AG04450 (cell line): ENCODE results near the gene LLGL2. TPM values are rescaled to one million over a fixed set of nuclear protein-coding genes. Genes with fewer than 3 reads are reported as not detected.

Experiments used
- CTCF ChIA-PET: fragments of 300-600, 350-600 bp; formaldehyde crosslinking; extraction: SDS; loops from one replicate; lab custom pipeline; 2022; ENCODE audit warnings: antibody characterized with exemption, inconsistent platforms; lab: Charles Lee
- POLR2A ChIA-PET: fragments of 350-600 bp; formaldehyde crosslinking; extraction: SDS; loops from one replicate; lab custom pipeline; 2021; ENCODE audit warnings: antibody characterized with exemption, inconsistent platforms; lab: Yijun Ruan, JAX
- DNase-seq: peaks from one replicate; pipeline ENCODE4 v3.0.0-alpha.2; 2011; ENCODE audit warnings: low read depth, low spot score
- H3K27ac ChIP-seq: one replicate; pipeline ENCODE4 v1.5.1; 2012; ENCODE audit warnings: low read depth, low read length, control low read depth
- H3K27me3 ChIP-seq: one replicate; pipeline ENCODE4 v1.6.0; 2012; ENCODE audit warnings: low read length; ENCODE audit not compliant: control insufficient read depth, insufficient read depth
- H3K4me3 ChIP-seq: 2 replicates; pipeline ENCODE4 v1.5.1; 2011; ENCODE audit warnings: mild to moderate bottlenecking, low read depth, low read length, control low read depth
- H3K9me3 ChIP-seq: 2 replicates; pipeline ENCODE4 v1.5.1; 2012; ENCODE audit warnings: low read length; ENCODE audit not compliant: control insufficient read depth, insufficient read depth
- CTCF ChIP-seq: IDR thresholded peaks from 2 replicates; pipeline ENCODE4 v1.5.1; 2011; ENCODE audit warnings: low read depth, low read length, control low read depth, inconsistent platforms
- polyA plus RNA-seq: library from polyadenylated mRNA; depleted of rRNA; stranded (reverse); fragments of >200 nt; gene quantifications from 2 replicates; pipeline ENCODE4 v1.2.3, GENCODE V29; 2011; rRNA removed

The LLGL2 gene
- polyA plus RNA-seq, 1 experiment = 0.24 TPM

- ChIA-PET CTCF (interaction anchor here (3.0 kb wide), 1 partner anchor 10 kb away, joined by 23 read pairs; the partner anchor contains the start of gene SMIM5), POLR2A (interaction anchor here (0.6 kb wide), 1 partner anchor 145 kb away, joined by 3 read pairs; no protein-coding TSS in a partner anchor)
These were observed 97.9 kb downstream of the LLGL2 start for GRCh38 chr17:75623386-75623785.

GRCh38 chr17:75624021-75624420 is 98.5 kb downstream of the LLGL2 start:
- Histone ChIP-seq H3K9me3 (no peaks in the 10 kb centered on the region; the same call in 1 of the 2 replicates), H3K27ac (no peak overlapping the region), H3K4me3 (no peak overlapping the region), H3K27me3 (peaks cover 13% of the 10 kb centered on the region)
- ChIA-PET CTCF (interaction anchor here (3.0 kb wide), 1 partner anchor 9 kb away, joined by 23 read pairs; the partner anchor contains the start of gene SMIM5), POLR2A (no interaction called here)
- TF ChIP-seq CTCF = no peak
- DNase-seq = no peak

More at GRCh38 chr17:75623386-75623785, 97.9 kb downstream of the LLGL2 start:
- no peaks in the 10 kb centered on the region; the same call in 1 of the 2 replicates for H3K9me3 ChIP-seq
- H3K27ac ChIP-seq = no peak overlapping the region
- no peak for TF ChIP-seq CTCF
- H3K4me3 ChIP-seq = no peak overlapping the region
- H3K27me3 ChIP-seq = peaks cover 13% of the 10 kb centered on the region
- DNase-seq = no peak

Other genes starting within 250 kb of the LLGL2 start
- gene SLC25A19, start 236.3 kb upstream of the LLGL2 start, polyA plus RNA-seq = 3.5 and 4.4 TPM in 2 replicates
- 53.9 and 63.8 TPM in 2 replicates for gene GRB2, start 120.0 kb upstream of the LLGL2 start, polyA plus RNA-seq
- 14.8 and 23.2 TPM in 2 replicates for gene TMEM94, start 69.1 kb upstream of the LLGL2 start, polyA plus RNA-seq
- 1.9 and 2.8 TPM in 2 replicates for gene CASKIN2, start 10.2 kb upstream of the LLGL2 start, polyA plus RNA-seq
- 8.8 and 10.9 TPM in 2 replicates for gene TSEN54, start 9.2 kb upstream of the LLGL2 start, polyA plus RNA-seq
- gene MYO15B, start 62.1 kb downstream of the LLGL2 start, polyA plus RNA-seq = 0.52 and 0.79 TPM in 2 replicates
- not detected in 2 replicates for gene SMIM5, start 107.7 kb downstream of the LLGL2 start, polyA plus RNA-seq
- gene RECQL5, start 141.5 kb downstream of the LLGL2 start, polyA plus RNA-seq = 9.3 and 11.9 TPM in 2 replicates
- gene SAP30BP, start 141.6 kb downstream of the LLGL2 start, polyA plus RNA-seq = 74.2 and 75.4 TPM in 2 replicates
- 0.21 and 0.31 TPM in 2 replicates for gene ITGB4, start 195.8 kb downstream of the LLGL2 start, polyA plus RNA-seq
- 12.4 and 16.8 TPM in 2 replicates for gene GALK1, start 239.5 kb downstream of the LLGL2 start, polyA plus RNA-seq